ENCODE data around the gene RGSL1. TPM values are rescaled to one million over a fixed set of nuclear protein-coding genes. Genes with fewer than 3 reads are reported as not detected.
A peak's percentile ranks its signal among the peaks of the same experiment; 100 is the strongest.

RGSL1 gene

DNA sequence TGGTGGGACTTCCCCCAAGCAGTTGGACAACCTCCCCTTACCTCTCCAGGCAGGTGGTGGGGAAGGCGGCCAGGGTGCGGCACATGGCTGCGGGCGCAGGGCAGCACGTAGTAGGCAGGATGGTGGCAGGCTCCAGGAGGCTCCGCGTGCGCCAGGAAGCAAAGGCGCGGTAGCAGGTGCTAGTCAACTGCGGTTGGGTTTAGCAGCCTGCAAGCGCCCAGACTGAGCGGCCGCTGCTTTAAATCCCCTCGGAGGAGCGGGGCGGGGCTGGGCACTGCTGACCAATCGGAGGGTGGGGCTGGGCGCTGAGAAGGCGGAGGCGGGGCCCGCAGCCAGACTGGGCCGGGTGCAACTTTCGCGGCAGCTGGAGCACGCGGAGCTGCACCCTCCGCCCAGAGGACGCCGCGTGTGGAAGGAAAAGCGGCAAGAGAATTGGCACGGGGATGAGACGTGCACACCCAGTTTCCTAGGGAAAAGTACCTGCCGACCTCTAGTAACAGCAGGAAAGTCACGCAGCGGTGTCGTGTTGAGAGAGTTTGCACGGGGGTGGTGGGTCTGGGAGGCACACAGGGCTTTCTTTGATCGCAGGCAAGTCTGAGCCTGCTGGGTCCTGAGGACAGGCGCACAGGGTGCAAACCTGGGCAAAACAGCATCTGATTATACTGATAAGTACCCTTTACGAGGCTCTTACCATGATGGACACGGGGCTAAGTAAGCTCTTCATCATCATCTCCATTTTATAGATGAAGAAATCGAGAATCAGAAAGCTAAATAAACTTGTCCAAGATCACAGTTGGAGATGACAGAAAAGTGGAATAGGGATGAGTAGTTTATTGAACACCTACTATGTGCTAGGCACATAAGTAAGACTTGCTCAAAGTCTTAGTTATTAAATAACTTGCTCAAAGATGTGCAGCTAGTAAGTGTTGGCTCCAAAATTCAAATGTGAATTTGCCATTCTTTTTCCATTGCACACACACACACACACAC lies 154.5 kb downstream of the RGSL1 start, which contains the start of gene RGS16:
Gene RGS16, minus strand, starts transcription at position 215 of the 990 bp plus-strand sequence. Its CDS starts 130 bp downstream, at position 85.
- Histone ChIP-seq H4K8ac (ENCODE audit: low read depth, low read length) (no peak within 1 kb of the TSS), H3K27me3 (ENCODE audit: insufficient read depth, low read length, poor library complexity) (no peaks in the 10 kb centered on the region), H2BK5ac (ENCODE audit: low read length) (peak within 1 kb of the TSS; percentile 61), H3K4me2 (ENCODE audit: low read length) (peak within 1 kb of the TSS; percentile 84), H3K9ac (ENCODE audit: low read length) (peak within 1 kb of the TSS; percentile 90), H4K5ac (ENCODE audit: low read length) (no peak within 1 kb of the TSS), H3K36me3 (ENCODE audit: control insufficient read depth, insufficient read depth, low read length) (peaks cover 14% of the 10 kb centered on the region), H3K79me2 (ENCODE audit: control insufficient read depth, insufficient read depth, low read length) (peaks cover 36% of the 10 kb centered on the region), H2BK120ac (ENCODE audit: low read depth, low read length) (no peak within 1 kb of the TSS), H3K23ac (ENCODE audit: low read length) (no peak within 1 kb of the TSS), H3K4me3 (ENCODE audit: low read length) (peak within 1 kb of the TSS; percentile 84), H3K56ac (ENCODE audit: low read length) (peak within 1 kb of the TSS; percentile 91), H3K79me1 (ENCODE audit: low read length) (peaks cover 16% of the 10 kb centered on the region), H3K4me1 (ENCODE audit: control insufficient read depth, low read depth, low read length) (peaks cover 9% of the 10 kb centered on the region), H2AK5ac (ENCODE audit: low read length) (peak within 1 kb of the TSS; percentile 6), H3K18ac (ENCODE audit: low read length) (peak within 1 kb of the TSS; percentile 86), H3K4ac (ENCODE audit: low read depth, low read length) (peak within 1 kb of the TSS; percentile 41), H2BK15ac (replicated peaks; ENCODE audit: low read depth) (no peak within 1 kb of the TSS), H3K27ac (ENCODE audit: low read depth, low read length) (no peak within 1 kb of the TSS)
- no CpG with 5 or more reads among the region's 44 CpGs for WGBS (ENCODE audit: extremely low coverage, insufficient coverage, low lambda C conversion rate)
- peak; percentile 94 for DNase-seq

GRCh38 chr1:182607566-182607965 lies 157.6 kb downstream of the RGSL1 start:
- Histone ChIP-seq H3K4me3 (ENCODE audit: low read length) (no peak overlapping the region), H3K4me2 (ENCODE audit: low read length) (no peak overlapping the region), H3K9ac (ENCODE audit: low read length) (no peak overlapping the region), H2AK5ac (ENCODE audit: low read length) (no peak overlapping the region), H3K4me1 (ENCODE audit: control insufficient read depth, low read depth, low read length) (peaks cover 15% of the 10 kb centered on the region), H3K79me2 (ENCODE audit: control insufficient read depth, insufficient read depth, low read length) (peaks cover 16% of the 10 kb centered on the region), H3K4ac (ENCODE audit: low read depth, low read length) (no peak overlapping the region), H3K18ac (ENCODE audit: low read length) (no peak overlapping the region), H3K56ac (ENCODE audit: low read length) (no peak overlapping the region), H3K36me3 (ENCODE audit: control insufficient read depth, insufficient read depth, low read length) (no peaks in the 10 kb centered on the region), H3K27me3 (ENCODE audit: insufficient read depth, low read length, poor library complexity) (no peaks in the 10 kb centered on the region), H2BK15ac (replicated peaks; ENCODE audit: low read depth) (no peak overlapping the region), H3K27ac (ENCODE audit: low read depth, low read length) (no peak overlapping the region), H4K8ac (ENCODE audit: low read depth, low read length) (no peak overlapping the region), H4K5ac (ENCODE audit: low read length) (no peak overlapping the region), H3K23ac (ENCODE audit: low read length) (no peak overlapping the region), H2BK5ac (ENCODE audit: low read length) (no peak overlapping the region), H2BK120ac (ENCODE audit: low read depth, low read length) (no peak overlapping the region), H3K79me1 (ENCODE audit: low read length) (peaks cover 4% of the 10 kb centered on the region)
- no peak for DNase-seq
- no CpG with 5 or more reads among the region's 1 CpG for WGBS (ENCODE audit: extremely low coverage, insufficient coverage, low lambda C conversion rate)

GRCh38 chr1:182608236-182608635 lies 158.3 kb downstream of the RGSL1 start:
- no peaks in the 10 kb centered on the region for H3K79me1 ChIP-seq (ENCODE audit: low read length)
- peaks cover 15% of the 10 kb centered on the region for H3K4me1 ChIP-seq (ENCODE audit: control insufficient read depth, low read depth, low read length)
- H4K8ac ChIP-seq (ENCODE audit: low read depth, low read length): no peak overlapping the region
- no peak overlapping the region for H4K5ac ChIP-seq (ENCODE audit: low read length)
- peaks cover 9% of the 10 kb centered on the region for H3K79me2 ChIP-seq (ENCODE audit: control insufficient read depth, insufficient read depth, low read length)
- no peak overlapping the region for H3K27ac ChIP-seq (ENCODE audit: low read depth, low read length)
- no peak overlapping the region for H2BK120ac ChIP-seq (ENCODE audit: low read depth, low read length)
- WGBS (ENCODE audit: extremely low coverage, insufficient coverage, low lambda C conversion rate): no CpG with 5 or more reads among the region's 2 CpGs
- no peak overlapping the region for H3K18ac ChIP-seq (ENCODE audit: low read length)
- H2AK5ac ChIP-seq (ENCODE audit: low read length): no peak overlapping the region
- H3K36me3 ChIP-seq (ENCODE audit: control insufficient read depth, insufficient read depth, low read length): no peaks in the 10 kb centered on the region
- no peak overlapping the region for H3K4ac ChIP-seq (ENCODE audit: low read depth, low read length)
- no peak overlapping the region for H2BK15ac ChIP-seq (replicated peaks; ENCODE audit: low read depth)
- no peak overlapping the region for H3K9ac ChIP-seq (ENCODE audit: low read length)
- H2BK5ac ChIP-seq (ENCODE audit: low read length): no peak overlapping the region
- H3K27me3 ChIP-seq (ENCODE audit: insufficient read depth, low read length, poor library complexity): no peaks in the 10 kb centered on the region
- DNase-seq: no peak
- H3K4me2 ChIP-seq (ENCODE audit: low read length): no peak overlapping the region
- no peak overlapping the region for H3K23ac ChIP-seq (ENCODE audit: low read length)
- no peak overlapping the region for H3K4me3 ChIP-seq (ENCODE audit: low read length)
- H3K56ac ChIP-seq (ENCODE audit: low read length): no peak overlapping the region

GRCh38 chr1:182608845-182609610 lies 159.1 kb downstream of the RGSL1 start:
- WGBS (ENCODE audit: extremely low coverage, insufficient coverage, low lambda C conversion rate): no CpG with 5 or more reads among the region's 9 CpGs
- peaks cover 1% of the 10 kb centered on the region for H3K79me2 ChIP-seq (ENCODE audit: control insufficient read depth, insufficient read depth, low read length)
- H3K79me1 ChIP-seq (ENCODE audit: low read length): no peaks in the 10 kb centered on the region

More at GRCh38 chr1:182608845-182609610, 159.1 kb downstream of the RGSL1 start:
- Histone ChIP-seq H2BK120ac (ENCODE audit: low read depth, low read length) (no peak overlapping the region), H2BK5ac (ENCODE audit: low read length) (no peak overlapping the region), H3K4ac (ENCODE audit: low read depth, low read length) (peak overlapping the region; percentile 63), H2BK15ac (replicated peaks; ENCODE audit: low read depth) (peak overlapping the region; percentile 61), H3K4me2 (ENCODE audit: low read length) (no peak overlapping the region), H2AK5ac (ENCODE audit: low read length) (no peak overlapping the region), H3K23ac (ENCODE audit: low read length) (no peak overlapping the region), H4K5ac (ENCODE audit: low read length) (no peak overlapping the region), H3K36me3 (ENCODE audit: control insufficient read depth, insufficient read depth, low read length) (no peaks in the 10 kb centered on the region), H3K27ac (ENCODE audit: low read depth, low read length) (no peak overlapping the region), H4K8ac (ENCODE audit: low read depth, low read length) (no peak overlapping the region), H3K9ac (ENCODE audit: low read length) (no peak overlapping the region), H3K56ac (ENCODE audit: low read length) (no peak overlapping the region), H3K18ac (ENCODE audit: low read length) (peak overlapping the region; percentile 51), H3K27me3 (ENCODE audit: insufficient read depth, low read length, poor library complexity) (no peaks in the 10 kb centered on the region), H3K4me1 (ENCODE audit: control insufficient read depth, low read depth, low read length) (peaks cover 17% of the 10 kb centered on the region), H3K4me3 (ENCODE audit: low read length) (no peak overlapping the region)
- DNase-seq: no peak

Small RNAs within 50 kb of the gene (small RNA-seq; reads per million reads assigned to genes)
- not detected for gene RF00017 (ENCODE audit: insufficient read depth)
